EL (cell line): ENCODE measurements around the gene ZSCAN10.

Experiments used
- DNase-seq: peaks from one replicate; pipeline ENCODE4 v3.0.0-alpha.2; 2016

The ZSCAN10 gene

DNA sequence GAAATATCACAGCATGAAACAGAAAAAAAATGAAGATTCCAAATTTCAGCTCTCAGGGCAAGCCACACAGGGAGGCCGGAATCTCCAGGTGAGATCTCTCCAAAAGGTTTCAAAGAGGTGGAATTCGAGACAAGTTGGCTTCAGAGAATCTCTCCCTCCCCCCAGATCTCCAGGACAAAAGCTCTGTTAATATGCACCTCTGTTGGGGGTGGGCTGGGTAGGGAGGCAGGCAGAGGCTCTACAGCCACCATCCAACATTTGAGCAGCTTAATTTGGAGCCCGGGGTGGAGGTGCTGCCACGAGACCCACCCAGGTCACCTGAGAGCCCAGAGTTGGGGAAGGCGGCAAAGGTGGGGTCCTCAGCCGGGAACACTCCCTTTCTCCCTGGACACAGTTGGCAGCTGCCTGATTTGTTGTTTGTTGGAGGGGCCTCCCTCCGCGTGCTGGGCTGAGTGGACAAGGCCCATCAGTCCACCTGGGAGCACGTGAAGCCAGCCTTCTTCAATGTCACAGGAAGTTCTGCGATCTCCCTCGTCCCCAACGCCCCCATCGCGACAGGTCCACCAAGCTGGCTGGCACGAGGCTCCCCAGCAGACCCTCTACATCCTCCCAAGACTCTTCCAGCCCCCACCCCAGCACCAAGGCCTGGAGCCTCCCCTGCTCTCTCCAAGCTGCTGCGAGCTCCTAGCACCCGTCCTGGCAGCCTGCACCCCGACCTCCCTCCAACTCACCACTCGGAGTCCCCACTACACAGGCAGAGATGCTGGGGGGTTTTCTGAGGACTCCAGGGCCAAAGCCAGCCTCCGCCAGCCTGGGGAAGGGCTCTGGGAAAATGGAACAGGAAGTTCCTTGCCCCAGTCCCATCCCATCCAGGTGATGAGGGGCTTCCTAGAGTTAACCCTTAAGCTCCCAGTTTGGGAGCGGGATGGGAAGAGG is at the start of gene ZSCAN10:
Gene ZSCAN10 (minus strand): TSS at position 836 of the 936 bp plus-strand sequence. CDS start 6,357 bp downstream, outside the sequence.
- DNase-seq, result no peak

GRCh38 chr16:3148256-3149192 is 49.4 kb upstream of the ZSCAN10 start:
- DNase-seq, result no peak

DNA sequence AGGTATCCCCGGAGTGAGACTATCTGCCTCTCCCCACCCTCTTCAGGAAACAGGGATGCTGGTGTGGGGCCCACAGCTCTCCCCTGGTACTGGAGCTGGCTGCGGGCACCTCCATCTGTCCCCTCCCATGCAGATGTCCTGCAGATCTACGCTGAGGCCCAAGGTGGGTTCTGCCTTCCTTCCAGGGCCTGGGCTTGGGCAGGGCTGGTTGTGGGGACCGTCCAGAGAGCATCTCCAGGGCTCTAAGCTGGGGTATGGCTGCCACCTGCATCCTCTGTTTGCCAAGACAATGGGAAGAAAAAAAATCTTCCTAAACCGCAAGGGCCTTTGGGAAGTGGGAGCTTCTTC is 48.6 kb upstream of the ZSCAN10 start:
- DNase-seq, result no peak

GRCh38 chr16:3147046-3147756 is 48.1 kb upstream of the ZSCAN10 start:
- no peak for DNase-seq

DNA sequence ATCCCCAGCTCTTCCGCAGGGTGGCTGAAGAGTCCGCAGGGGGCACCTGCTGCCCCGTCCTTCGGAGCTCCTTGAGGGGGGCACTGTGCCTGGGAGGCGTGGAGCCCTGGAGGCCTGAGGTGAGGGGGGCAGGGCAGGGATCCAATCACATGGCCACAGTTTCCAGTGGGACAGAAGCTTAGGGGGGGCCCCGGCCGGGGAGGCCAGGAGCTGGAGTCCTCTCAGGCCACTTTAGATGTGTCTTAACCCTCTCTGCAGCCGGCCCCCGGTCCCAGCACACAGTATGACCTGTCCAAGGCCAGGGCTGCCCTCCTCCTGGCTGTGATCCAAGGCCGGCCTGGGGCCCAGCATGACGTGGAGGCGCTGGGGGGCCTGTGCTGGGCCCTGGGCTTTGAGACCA is 46.6 kb upstream of the ZSCAN10 start:
- no peak for DNase-seq

- no peak for DNase-seq
Observed at GRCh38 chr16:3145151-3145550, 46.1 kb upstream of the ZSCAN10 start.

GRCh38 chr16:3144321-3144983 is 45.4 kb upstream of the ZSCAN10 start:
- DNase-seq, result no peak

DNA sequence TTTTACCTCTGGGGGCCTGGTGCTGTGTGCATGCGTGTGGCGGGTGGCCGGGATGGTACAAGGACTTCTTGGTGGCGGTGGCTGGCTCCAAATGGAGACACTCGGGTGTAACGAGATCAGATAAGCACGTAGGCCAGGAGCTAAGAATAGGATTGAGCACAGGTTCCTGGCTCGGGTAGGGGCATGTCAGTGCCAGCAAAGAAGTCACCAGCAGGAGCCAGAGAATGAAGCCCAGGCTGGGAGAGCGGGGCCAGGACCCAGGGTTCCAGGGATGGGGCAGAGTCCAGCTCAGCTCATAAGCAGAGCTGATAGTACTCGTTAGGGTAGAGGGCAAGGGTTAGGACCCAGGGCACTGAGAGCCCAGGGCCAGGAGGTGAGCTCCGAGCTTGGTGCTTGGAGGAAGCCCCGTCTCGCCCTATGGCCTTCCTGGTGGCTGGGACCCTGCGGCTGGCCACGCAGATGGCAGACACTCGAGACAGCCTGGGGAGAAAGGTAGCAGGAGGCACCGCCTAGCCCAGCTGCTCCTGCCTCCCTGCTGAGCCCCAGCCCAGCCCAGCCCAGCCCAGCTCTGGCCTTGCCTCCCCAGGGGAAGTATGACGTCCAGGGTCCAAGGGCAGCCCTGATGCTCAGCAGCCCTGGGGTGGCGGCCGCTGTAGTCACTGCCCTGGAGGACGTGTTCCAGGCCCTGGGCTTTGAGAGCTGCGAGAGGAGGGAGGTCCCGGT is 44.7 kb upstream of the ZSCAN10 start:
- DNase-seq, result no peak

GRCh38 chr16:3143189-3143588 is 44.1 kb upstream of the ZSCAN10 start:
- DNase-seq, result no peak

DNA sequence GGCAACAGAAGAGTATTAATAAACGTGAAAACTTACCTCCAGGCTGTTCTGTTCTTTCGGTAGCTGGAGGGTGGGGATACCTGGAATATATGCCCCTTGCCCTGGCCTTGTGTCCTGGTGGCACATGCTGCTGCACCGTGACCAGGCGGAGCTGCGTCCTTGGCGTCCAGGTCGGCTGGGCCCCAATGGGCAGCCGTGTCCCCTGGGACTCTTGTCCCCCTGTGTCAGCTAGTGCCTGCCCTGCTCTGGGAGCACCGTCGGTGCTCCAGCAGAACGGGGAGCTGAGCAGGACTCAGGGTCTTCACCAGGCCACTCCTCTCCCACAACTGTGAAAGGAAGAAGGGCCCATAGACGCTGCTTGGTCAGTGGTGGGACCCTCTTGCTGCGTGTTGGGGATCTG is 43.7 kb upstream of the ZSCAN10 start:
- DNase-seq, result no peak

DNA sequence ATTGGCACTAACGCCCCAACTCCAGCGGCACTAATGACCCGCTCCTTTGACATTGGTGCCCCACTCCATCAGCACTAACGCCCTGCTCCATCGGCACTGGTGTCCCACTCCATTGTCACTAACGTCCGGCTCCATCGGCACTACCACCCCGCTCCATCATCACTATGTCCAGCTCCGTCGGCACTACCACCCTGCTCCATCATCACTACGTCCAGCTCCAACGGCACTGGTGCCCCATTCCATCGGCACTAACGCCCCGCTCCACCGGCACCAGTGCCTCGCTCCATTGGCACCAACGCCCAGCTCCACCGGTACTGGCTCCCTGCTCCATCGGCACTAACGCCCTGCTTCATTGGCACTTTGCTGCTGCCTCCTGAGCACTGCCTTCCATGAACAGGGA is 43.2 kb upstream of the ZSCAN10 start:
- DNase-seq, result no peak

DNA sequence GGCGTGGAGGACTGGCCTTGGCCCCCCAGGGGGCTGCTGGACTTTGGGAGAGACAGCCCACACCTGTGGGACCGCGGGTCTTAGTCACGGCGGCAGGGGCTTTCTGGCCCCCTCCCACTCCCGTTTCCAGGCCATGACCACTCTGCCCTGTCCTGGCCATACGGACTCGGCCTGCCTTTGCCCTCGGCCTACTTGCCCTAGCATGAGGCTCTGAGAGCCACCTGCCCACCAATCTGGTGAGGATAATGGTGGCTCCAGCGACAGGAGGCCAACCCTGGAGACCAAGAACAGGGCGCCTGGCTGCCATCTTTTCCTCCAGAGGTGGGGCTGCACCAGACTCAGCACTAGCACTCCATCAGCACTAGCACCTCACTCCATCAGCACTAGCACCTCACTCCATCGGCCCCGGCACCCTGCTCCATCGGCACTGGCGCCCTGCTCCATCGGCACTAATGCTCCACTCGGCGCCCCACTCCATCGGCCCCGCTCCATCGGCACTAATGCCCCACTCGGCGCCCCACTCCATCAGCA is 42.8 kb upstream of the ZSCAN10 start:
- DNase-seq, result no peak

- DNase-seq, result no peak
Observed at GRCh38 chr16:3140603-3141427, 41.7 kb upstream of the ZSCAN10 start.

DNA sequence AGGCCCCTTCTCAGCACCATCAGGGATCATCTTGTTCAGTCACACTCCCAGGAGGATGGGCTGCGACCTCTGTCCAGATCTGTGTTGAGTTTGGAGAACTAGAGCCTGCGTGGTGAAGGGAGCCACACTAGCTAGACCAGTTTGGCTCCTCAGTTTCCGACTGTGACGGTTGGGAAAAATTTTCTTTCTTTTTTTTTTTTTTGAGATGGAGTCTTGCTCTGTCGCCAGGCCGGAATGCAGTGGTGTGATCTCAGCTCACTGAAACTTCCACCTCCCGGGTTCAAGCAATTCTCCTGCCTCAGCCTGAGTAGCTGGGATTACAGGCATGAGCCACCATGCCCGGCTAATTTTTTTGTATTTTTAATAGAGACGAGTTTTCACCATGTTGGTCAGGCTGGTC is 40.5 kb upstream of the ZSCAN10 start:
- DNase-seq, result peak; percentile 53

- DNase-seq, result no peak
Observed at GRCh38 chr16:3138823-3139426, 39.8 kb upstream of the ZSCAN10 start.

- no peak for DNase-seq
Observed at GRCh38 chr16:3138342-3138741, 39.2 kb upstream of the ZSCAN10 start.

- no peak for DNase-seq
Observed at GRCh38 chr16:3137267-3137666, 38.2 kb upstream of the ZSCAN10 start.

- DNase-seq, result no peak
Observed at GRCh38 chr16:3135126-3135715, 36.1 kb upstream of the ZSCAN10 start.

- DNase-seq, result peak; percentile 98
Observed at GRCh38 chr16:3134338-3135125, 35.4 kb upstream of the ZSCAN10 start, which contains the start of gene ZNF213. TSS of gene ZNF213 (plus strand) at chr16:3135029. CDS start at chr16:3137281, 2,252 bp downstream.
